ENCODE data around the gene ZNF217. TPM values are rescaled to one million over a fixed set of nuclear protein-coding genes. Genes with fewer than 3 reads are reported as not detected.
"Not testable (repeated sequence)": the region's sequence is repeated elsewhere in the genome, so short reads cannot be mapped to it uniquely, and the experiment has no call there.

The ZNF217 gene
- total RNA-seq, 1 donor from 2014 or later = 40.8 TPM

DNA sequence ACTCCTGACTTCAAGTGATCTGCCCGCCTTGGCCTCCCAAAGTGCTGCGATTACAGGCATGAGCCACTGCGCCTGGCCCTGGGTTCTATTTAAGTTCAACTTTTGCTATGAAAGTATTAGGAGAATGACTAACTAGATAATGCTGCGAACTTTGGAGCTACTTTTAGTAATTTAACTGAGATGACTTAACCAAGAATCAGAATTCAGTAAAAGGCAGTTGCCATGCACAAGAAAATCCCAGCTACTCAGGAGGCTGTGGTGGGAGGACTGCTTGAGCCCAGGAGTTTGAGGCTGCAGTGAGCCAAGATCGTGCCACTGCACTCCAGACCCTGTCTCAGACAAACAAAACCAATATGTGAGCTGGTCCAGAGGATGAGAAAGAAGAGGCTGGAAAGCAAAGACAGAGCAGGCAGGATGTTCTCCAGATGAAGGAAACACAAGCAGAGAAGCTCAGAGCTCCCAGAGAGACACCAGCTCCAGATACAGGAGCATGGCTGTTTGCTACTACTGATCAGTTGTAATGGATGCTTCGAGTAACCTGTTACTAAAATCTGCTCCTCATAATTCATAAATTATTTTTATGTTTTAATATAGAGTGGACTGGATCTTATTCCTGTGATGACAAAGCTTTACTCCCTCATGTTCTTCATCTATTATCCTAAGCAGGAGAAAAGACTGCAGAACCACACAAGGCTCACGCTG is 23.9 kb downstream of the ZNF217 start:
- Histone ChIP-seq H3K27me3 (ENCODE audit: control insufficient read depth, insufficient read depth, low read length) (no peaks in the 10 kb centered on the region), H3K4me3 (ENCODE audit: low read depth, low read length) (no peak overlapping the region), H3K36me3 (ENCODE audit: control insufficient read depth, insufficient read depth, low read length) (peaks cover 2% of the 10 kb centered on the region)
- TF ChIP-seq, protein P1, sequence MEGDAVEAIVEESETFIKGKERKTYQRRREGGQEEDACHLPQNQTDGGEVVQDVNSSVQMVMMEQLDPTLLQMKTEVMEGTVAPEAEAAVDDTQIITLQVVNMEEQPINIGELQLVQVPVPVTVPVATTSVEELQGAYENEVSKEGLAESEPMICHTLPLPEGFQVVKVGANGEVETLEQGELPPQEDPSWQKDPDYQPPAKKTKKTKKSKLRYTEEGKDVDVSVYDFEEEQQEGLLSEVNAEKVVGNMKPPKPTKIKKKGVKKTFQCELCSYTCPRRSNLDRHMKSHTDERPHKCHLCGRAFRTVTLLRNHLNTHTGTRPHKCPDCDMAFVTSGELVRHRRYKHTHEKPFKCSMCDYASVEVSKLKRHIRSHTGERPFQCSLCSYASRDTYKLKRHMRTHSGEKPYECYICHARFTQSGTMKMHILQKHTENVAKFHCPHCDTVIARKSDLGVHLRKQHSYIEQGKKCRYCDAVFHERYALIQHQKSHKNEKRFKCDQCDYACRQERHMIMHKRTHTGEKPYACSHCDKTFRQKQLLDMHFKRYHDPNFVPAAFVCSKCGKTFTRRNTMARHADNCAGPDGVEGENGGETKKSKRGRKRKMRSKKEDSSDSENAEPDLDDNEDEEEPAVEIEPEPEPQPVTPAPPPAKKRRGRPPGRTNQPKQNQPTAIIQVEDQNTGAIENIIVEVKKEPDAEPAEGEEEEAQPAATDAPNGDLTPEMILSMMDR (IDR thresholded peaks at IDR 0.05; ENCODE audit: insufficient read depth, low read length, poor library complexity, severe bottlenecking) = no peak
- DNase-seq (ENCODE audit: low read depth) = no peak

DNA sequence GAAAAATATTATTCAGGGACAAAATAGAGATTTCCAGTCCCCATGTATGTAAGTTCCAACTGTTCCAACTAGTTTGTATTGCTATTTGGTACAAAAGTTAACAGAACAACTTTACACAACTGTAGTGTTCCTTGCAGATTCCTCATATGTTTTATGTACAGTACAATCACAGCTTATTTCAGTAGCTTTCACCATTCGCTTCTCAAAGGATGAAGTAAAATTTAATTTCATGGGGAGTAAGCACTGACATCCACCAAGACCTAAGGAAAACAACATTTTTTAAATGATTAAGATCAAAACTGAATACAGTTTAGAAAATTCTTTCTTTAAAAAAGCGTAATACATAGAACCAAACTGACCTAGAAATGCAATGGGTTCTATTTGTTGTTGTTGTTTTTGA is 24.6 kb downstream of the ZNF217 start:
- Histone ChIP-seq H3K36me3 (ENCODE audit: control insufficient read depth, insufficient read depth, low read length) (peaks cover 2% of the 10 kb centered on the region), H3K4me3 (ENCODE audit: low read depth, low read length) (no peak overlapping the region), H3K27me3 (ENCODE audit: control insufficient read depth, insufficient read depth, low read length) (no peaks in the 10 kb centered on the region)
- TF ChIP-seq, protein P1 (IDR thresholded peaks at IDR 0.05; ENCODE audit: insufficient read depth, low read length, poor library complexity, severe bottlenecking) = no peak
- DNase-seq (ENCODE audit: low read depth) = no peak

DNA sequence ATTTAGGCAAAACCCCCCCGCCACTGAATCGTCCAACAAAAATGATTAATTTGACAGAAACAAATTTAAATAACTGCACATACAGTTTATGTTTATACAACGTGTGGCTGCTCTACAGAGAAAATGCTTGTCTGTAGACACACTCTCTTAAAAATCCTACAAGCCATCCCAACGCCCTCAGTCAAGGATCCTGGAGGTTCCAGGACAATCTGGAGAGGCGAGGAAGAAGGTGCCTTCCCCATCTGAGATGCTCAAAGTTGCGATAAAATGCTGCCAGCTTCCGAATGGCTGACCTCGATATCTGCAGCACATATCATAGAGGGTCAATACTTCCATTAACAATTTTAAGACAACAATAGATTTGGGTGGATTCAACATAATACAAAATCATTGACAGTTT is 25.3 kb downstream of the ZNF217 start:
- Histone ChIP-seq H3K4me3 (ENCODE audit: low read depth, low read length) (no peak overlapping the region), H3K36me3 (ENCODE audit: control insufficient read depth, insufficient read depth, low read length) (peaks cover 2% of the 10 kb centered on the region), H3K27me3 (ENCODE audit: control insufficient read depth, insufficient read depth, low read length) (no peaks in the 10 kb centered on the region)
- no peak for DNase-seq (ENCODE audit: low read depth)
- TF ChIP-seq, protein P1 (IDR thresholded peaks at IDR 0.05; ENCODE audit: insufficient read depth, low read length, poor library complexity, severe bottlenecking) = no peak

DNA sequence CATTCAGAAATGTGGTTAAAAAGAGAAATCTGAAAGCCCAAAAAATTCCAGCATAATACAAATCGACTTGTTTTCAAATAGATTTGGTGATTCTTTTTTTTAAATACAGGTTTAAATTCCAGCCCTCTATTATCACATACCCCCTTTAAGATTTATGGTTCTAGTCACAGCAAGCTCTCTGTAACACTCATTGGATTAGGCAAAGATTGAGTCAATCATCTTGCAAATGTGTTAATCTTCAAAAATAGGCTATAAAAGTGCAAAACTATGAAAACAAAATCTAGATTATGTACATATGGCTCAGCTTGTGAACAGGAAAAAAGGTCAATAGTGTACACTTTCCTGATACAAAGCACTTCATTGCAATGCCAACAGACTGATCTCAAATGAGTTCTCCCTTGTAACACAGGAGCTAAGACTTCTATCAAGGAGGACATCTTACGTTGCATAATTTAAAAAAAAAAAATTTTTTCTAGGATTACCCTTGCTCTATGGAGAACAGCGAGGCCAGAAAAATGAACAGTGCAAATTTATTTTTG is 26.2 kb downstream of the ZNF217 start:
- no peak for DNase-seq (ENCODE audit: low read depth)

DNA sequence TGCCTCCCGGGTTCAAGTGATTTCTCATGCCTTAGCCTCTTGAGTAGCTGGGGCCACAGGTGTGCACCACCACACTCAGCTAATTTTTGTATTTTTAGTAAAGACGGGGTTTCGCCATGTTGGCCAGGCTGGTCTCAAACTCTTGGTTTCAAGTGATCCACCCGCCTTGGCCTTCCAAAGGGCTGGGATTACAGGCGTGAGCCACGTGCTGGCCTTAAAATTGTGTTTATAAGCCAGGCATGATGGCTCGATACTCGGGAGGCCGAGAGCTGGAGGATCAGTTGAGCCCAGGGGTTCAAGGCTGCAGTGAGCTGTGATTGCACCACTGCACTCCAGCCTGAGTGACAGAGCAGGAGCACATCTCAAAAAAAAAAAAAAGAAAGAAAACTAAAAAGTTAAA is 27.0 kb downstream of the ZNF217 start:
- H3K4me3 ChIP-seq (ENCODE audit: low read depth, low read length); H3K36me3 ChIP-seq (ENCODE audit: control insufficient read depth, insufficient read depth, low read length); H3K27me3 ChIP-seq (ENCODE audit: control insufficient read depth, insufficient read depth, low read length); DNase-seq (ENCODE audit: low read depth): not testable (repeated sequence)

More for the DNA sequence above, 26.2 kb downstream of the ZNF217 start:
- Histone ChIP-seq H3K27me3 (ENCODE audit: control insufficient read depth, insufficient read depth, low read length) (no peaks in the 10 kb centered on the region), H3K36me3 (ENCODE audit: control insufficient read depth, insufficient read depth, low read length) (peaks cover 2% of the 10 kb centered on the region), H3K4me3 (ENCODE audit: low read depth, low read length) (no peak overlapping the region)
- TF ChIP-seq, protein P1 (IDR thresholded peaks at IDR 0.05; ENCODE audit: insufficient read depth, low read length, poor library complexity, severe bottlenecking) = no peak

DNA sequence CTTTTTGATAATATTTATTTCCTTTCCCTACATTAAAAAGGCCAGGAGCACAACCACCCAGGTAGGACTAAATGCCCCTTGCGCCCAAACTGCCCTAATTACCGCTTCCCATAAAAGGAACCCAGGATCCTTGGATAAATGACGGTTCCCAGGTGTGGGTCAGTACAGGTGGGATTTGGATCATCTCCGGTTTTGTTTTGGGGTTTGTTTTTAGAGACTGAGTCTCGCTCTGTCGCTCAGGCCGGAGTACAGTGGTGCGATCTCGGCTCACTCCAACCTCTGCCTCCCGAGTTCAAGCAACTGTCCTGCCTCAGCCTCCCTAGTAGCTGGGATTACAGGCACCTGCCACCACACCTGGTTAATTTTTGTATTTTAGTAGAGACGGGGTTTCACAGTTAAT is 28.4 kb downstream of the ZNF217 start:
- no peak for DNase-seq (ENCODE audit: low read depth)
- TF ChIP-seq, protein P1 (IDR thresholded peaks at IDR 0.05; ENCODE audit: insufficient read depth, low read length, poor library complexity, severe bottlenecking) = no peak
- peaks cover 2% of the 10 kb centered on the region for H3K36me3 ChIP-seq (ENCODE audit: control insufficient read depth, insufficient read depth, low read length)
- no peak overlapping the region for H3K4me3 ChIP-seq (ENCODE audit: low read depth, low read length)
- H3K27me3 ChIP-seq (ENCODE audit: control insufficient read depth, insufficient read depth, low read length) = no peaks in the 10 kb centered on the region

DNA sequence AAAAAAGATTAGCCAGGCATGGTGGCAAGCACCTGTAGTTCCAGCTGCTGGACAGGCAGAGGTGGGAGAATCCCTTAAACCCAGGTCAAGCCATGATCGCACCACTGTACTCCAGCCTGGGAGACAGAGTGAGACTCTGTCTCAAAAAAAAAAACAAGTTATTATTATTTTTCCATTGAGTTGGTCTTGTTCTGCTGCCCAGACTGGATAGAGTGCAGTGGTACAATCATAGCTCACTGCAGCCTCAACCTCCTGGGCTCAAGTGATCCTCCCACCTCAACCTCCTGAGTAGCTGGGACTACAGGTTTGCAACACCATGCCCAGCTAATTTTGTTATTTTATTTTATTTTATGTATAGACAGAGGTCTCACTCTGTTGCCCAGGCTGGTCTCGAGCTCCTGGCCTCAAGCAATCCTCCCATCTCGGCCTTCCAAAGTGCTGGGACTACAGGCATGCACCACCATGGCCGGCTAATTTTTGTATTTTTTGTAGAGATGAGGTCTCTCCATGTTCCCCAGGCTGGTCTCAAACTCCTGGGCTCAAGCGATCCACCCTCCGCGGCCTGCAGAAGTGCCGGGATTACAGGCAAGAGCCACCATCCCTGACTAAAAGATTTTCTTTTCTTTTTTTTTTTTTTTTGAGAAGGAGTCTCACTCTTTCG is 31.4 kb downstream of the ZNF217 start:
- H3K27me3 ChIP-seq (ENCODE audit: control insufficient read depth, insufficient read depth, low read length); H3K36me3 ChIP-seq (ENCODE audit: control insufficient read depth, insufficient read depth, low read length); H3K4me3 ChIP-seq (ENCODE audit: low read depth, low read length); DNase-seq (ENCODE audit: low read depth): not testable (repeated sequence)

Data from kidney epithelial cell (primary cell).